ENCODE measurements around the gene ZNF28. TPM values are rescaled to one million over a fixed set of nuclear protein-coding genes. Genes with fewer than 3 reads are reported as not detected.
"Not testable (repeated sequence)": the region's sequence is repeated elsewhere in the genome, so short reads cannot be mapped to it uniquely, and the experiment has no call there.

Gene ZNF28
- 18.8 and 21.9 TPM in 2 replicates for total RNA-seq (2014; rRNA removed; shearing (Covaris generic))

DNA sequence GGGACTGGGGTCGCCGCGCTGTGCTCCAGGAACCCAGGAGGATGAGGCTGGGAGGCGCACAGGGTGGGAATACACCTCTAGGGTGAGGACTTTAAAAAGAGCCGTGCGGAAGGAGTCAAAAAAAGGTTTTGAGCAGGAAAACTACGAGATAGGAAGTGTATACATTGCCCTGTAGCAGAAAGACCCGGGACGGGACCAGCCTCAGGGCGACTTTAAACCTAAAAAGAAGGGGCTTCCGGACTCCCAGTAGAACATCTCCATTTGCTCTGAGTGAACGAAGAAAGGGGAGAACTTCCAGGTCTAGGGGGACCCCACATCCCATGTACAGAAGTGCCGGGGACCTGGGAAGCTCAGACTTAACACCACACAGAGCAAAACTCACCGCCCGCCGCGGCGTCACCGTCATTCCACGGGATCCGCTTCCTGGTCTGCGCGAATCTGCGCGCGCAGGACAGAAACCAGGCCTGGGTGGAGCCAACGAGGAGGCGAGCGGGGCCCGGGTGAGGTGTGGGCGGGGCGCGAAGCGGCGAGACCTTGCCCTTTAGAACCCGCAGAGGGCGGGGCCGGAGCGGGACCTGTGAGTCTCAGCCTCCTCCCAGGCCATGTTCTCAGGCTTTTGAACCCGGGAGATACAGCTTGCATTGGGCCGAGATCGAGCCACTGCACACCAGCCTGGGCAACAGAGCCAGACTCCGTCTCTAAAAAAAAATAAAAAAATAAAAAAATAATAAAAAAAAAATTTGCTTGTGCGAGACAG, at the start of gene ZNF28:
ZNF28 (minus strand) TSS at position 430 of the 757 bp plus-strand sequence. CDS start 3,675 bp downstream, outside the sequence.
- peak; percentile 57 for DNase-seq (ENCODE audit: low read depth)

DNA sequence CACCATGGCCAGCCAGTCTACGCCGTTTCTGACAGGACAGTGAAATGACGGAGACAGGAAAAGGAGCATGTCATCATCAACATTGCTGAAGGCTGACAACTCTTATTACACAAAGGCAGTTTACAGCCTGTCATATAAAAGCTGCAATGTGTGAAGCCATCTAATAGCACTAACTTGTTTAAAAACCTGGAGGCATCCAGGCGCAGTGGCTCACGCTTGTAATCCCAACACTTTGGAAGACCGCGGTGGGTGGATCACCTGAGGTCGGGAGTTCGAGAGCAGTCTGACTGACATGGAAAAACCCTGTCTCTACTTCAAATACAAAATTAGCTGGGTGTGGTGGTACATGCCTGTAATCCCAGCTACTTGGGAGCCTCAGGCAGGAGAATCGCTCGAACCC, 46.6 kb upstream of the ZNF28 start:
- not testable (repeated sequence) for DNase-seq (ENCODE audit: low read depth)

DNA sequence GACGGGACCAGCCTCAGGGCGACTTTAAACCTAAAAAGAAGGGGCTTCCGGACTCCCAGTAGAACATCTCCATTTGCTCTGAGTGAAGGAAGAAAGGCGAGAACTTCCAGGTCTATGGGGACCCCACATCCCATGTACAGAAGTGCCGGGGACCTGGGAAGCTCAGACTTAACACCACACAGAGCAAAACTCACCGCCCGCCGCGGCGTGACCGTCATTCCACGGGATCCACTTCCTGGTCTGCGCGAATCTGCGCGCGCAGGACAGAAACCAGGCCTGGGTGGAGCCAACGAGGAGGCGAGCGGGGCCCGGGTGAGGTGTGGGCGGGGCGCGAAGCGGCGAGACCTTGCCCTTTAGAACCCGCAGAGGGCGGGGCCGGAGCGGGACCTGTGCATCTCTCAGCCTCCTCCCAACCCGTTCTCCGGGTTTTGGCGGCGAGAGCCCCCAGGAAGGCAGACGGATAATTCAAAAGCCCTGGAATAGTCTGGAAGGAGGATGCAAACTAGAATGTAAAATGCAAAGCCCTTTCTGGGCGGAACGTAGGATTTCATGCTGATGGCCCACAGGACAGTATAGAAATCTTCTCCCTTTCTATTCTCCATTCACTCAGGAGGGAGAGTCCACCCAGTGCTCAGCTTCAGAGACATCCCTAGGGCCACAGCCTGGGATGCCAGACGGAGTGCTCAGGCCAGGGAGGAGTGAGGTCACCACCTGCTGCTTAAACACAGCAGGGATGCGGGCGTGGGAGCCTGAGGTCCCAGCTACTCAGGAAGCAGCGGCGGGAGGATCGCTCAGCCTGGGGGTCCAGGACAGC, 36.2 kb upstream of the ZNF28 start, which contains the start of gene ZNF468:
ZNF468 (minus strand) TSS at position 242 of the 814 bp plus-strand sequence. CDS start 3,347 bp downstream, outside the sequence.
- peak; percentile 68 for DNase-seq (ENCODE audit: low read depth)

DNA sequence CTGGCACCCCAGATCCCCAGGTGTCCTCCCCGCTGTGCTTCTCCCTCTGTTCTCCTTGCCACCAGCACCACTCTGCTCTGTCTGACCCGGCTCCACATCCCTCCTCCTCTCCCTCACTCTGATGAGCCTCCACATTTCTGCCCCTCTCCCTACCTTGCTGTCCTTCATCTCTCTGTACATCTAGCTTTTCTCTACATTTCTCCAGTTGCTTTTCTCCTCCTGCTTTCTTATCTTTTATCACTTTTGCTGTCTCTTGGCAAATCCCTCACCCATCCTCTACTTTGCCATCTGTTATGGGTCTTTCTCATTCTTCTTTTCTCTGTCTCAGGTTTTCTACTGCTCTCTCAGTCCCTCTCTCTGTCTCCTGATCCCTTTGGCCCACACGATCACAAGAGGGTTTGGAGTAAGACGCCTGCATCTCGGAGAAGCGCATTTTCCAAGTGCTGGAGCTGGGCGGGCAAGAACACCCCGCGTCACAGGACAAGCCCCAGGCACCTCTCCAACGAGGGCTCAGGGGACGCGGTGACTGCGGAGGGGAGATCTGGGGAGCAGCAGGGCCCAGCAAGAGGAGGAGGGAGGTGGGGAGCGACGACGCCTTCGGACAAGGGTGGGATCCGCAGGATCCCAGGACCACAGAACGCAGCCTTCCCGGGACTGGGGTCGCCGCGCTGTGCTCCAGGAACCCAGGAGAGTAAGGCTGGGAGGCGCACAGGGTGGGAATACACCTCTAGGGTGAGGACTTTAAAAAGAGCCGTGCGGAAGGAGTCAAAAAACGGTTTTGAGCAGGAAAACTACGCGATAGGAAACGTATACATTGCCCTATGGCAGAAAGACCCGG, 35.3 kb upstream of the ZNF28 start:
- peak; percentile 11 for DNase-seq (ENCODE audit: low read depth)

DNA sequence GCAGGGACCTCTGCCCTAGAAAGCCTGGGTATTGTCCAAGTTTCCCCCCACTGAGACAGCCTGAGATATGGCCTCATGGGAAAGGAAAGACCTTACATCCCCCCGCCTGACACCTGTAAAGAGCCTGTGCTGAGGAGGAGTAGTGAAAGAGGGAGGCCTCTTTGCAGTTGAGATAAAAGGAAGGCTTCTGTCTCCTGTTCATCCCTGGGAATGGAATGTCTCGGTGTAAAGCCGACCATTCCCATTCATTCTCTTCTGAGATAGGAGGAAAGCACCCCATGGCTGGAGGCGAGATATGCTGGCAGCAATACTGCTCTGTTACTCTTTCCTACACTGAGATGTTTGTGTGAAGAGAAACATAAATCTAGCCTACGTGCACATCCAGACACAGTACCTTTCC, 25.9 kb upstream of the ZNF28 start:
- not testable (repeated sequence) for DNase-seq (ENCODE audit: low read depth)

DNA sequence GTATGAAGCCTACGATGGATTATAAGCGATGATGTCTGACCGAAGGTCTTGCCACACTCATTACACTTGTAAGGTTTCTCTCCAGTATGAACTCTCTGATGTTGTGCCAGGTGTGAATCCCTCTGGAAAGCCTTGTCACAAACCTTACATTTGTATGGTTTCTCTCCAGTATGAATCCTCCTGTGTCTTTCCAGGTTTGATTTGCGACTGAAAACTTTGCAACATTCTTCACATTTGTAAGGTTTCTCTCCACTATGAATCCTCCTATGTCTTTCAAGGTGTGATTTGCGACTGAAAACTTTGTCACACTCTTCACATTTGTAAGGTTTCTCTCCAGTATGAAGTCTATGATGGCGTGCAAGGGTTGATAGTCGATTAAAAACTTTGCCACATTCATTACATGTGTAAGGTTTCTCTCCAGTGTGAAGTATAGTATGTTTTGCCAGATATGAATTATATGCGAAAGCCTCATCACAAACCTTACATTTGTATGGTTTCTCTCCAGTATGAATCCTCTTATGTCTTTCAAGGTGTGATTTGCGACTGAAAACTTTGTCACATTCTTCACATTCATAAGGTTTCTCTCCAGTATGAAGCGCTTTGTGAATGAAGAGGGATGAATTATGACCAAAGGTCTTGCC, 19.5 kb upstream of the ZNF28 start:
- not testable (repeated sequence) for DNase-seq (ENCODE audit: low read depth)

DNA sequence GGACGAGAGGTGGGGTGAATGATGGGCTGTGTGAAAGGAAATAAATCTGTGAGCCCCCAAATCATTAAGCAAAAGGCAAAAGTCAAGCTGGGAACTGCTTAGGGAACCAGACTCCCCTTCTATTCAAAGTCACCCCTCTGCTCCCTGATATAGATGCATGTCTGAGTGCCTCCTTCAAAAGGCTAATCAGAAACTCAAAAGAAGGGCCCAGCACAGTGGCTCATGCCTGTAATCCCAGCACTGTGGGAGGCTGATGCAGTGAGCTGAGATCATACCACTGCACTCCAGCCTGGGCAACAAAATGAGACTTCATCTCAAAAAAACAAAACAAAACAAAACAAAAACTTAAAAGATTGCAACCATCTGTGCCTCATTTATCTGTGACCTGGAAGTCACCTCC, 12.9 kb upstream of the ZNF28 start:
- not testable (repeated sequence) for DNase-seq (ENCODE audit: low read depth)

DNA sequence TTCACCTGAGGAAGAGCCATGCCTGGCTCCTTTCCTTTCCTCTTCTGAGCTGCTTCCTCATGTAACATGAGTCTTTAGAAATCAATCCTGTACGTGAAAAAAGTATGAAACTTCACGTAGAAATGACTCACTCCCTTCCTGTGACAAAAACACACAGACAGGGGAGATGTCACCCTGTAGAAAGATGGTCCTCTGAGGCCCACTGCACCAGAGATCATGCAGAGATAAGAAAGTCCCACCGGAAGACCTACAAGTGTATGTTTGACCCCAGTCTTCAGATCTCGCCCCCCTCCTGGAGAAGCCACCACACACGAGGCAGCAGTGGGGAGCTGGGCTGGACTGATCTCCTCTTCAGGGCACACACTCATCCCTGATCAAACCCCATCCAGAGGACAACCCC, 12.1 kb upstream of the ZNF28 start:
- DNase-seq (ENCODE audit: low read depth): not testable (repeated sequence)

DNA sequence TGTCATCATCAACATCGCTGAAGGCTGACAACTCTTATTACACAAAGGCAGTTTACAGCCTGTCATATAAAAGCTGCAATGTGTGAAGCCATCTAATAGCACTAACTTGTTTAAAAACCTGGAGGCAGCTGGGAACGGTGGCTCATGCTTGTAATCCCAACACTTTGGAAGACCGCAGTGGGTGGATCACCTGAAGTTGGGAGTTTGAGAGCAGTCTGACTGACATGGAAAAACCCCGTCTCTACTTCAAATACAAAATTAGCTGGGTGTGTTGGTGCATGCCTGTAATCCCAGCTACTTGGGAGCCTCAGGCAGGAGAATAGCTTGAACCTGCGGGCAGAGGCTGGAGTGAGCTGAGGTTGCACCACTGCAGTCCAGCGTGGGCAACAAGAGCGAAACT, 8.4 kb upstream of the ZNF28 start:
- DNase-seq (ENCODE audit: low read depth): not testable (repeated sequence)

DNA sequence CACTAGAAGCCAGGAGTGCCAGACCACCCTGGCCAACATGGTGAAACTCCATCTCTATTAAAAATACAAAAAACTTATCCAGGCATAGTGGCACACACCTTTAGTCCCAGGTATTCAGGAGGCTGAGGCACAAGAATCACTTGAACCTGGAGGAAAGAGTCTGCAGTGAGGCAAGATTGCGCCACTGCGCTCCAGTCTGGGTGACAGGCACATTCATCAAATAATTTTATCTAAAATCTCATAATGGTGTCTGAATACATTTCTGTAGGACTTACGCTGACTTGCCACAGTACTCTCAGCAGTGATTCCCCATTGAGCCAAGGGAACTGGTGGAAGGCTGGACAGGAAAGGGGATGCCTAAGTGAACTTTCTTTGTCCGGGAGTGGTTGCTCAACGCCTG, 4.3 kb upstream of the ZNF28 start:
- DNase-seq (ENCODE audit: low read depth): no peak

DNA sequence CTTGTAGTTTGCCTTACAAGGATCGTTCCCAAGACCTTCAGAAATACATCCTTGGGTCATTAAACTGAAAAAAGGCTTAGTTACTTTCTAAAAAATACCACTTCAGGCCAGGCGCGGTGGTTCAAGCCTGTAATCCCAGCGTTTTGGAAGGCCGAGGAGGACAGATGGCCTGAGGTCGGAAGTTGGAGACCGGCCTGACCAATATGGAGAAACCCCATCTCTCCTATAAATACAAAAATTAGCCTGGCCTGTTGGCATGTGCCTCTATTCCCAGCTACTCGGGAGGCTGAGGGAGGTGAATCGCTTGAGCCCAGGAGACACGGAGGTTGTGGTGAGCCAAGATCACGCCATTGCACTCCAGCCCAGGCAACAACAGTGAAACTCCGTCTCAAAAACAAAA, 2.2 kb upstream of the ZNF28 start:
- DNase-seq (ENCODE audit: low read depth): no peak

DNA sequence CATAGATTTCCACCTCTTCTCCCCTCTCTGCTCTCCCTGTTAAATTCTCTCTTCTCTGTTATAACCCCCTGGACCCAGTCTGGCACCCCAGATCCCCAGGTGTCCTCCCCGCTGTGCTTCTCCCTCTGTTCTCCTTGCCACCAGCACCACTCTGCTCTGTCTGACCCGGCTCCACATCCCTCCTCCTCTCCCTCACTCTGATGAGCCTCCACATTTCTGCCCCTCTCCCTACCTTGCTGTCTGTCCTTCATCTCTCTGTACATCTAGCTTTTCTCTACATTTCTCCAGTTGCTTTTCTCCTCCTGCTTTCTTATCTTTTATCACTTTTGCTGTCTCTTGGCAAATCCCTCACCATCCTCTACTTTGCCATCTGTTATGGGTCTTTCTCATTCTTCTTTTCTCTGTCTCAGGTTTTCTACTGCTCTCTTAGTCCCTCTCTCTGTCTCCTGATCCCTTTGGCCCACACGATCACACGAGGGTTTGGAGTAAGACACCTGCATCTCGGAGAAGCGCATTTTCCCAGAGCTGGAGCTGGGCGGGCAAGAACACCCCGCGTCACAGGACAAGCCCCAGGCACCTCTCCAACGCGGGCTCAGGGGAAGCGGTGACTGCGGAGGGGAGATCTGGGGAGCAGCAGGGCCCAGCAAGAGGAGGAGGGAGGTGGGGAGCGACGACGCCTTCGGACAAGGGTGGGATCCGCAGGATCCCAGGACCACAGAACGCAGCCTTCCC, 795 bp downstream of the ZNF28 start:
- peak; percentile 29 for DNase-seq (ENCODE audit: low read depth)

DNA sequence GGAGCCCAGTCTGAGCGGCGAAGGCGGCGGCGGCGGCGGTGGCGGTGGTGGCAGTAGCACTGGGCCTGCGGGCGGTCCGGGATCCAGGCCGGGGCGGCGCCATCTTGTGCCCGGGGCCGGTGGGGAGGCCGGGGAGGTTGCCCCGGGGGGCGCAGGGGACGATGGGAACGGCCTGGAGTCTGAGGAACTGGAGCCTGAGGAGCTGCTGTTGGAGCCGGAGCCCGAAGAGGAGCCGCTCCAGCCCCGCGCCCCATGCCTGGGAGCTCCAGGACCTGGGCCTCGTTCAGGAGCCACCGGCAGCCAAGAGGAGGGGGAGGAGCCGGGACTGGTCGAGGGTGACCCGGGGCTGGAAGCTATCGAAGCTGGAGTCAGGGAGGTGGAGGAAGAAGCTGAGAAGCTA, 11.6 kb downstream of the ZNF28 start:
- DNase-seq (ENCODE audit: low read depth): no peak

DNA sequence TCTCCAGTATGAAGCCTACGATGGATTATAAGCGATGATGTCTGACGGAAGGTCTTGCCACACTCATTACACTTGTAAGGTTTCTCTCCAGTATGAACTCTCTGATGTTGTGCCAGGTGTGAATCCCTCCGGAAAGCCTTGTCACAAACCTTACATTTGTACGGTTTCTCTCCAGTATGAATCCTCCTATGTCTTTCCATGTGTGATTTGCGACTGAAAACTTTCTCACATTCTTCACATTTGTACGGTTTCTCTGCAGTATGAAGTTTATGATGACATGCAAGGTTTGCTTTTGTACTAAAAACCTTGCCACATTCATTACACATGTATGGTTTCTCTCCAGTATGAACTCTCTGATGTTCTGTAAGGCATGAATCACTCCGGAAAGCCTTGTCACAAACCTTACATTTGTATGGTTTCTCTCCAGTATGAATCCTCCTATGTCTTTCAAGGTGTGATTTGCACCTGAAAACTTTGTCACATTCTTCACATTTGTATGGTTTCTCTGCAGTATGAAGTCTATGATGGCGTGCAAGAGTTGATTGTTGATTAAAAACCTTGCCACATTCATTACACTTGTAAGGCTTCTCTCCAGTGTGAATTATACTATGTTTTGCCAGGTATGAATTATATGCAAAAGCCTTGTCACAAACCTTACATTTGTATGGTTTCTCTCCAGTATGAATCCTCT, 21.3 kb downstream of the ZNF28 start:
- not testable (repeated sequence) for DNase-seq (ENCODE audit: low read depth)

DNA sequence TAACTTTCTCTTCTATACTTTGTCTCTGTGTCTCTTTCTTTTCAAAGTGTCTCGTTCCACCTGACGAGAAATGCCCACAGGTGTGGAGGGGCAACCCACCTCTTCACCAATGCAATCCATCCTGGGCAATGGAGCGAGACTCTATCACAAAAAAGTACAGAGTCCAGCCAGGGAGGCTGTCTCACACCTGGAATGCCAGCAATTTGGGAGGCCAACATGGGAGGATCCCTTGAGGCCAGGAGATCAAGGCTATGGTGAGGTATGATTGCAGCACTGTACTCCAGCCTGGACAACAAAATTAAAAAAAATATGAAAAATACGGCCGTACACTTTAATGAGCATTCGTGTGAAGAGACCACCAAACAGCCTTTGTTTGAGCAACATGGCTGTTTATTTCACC, 32.0 kb downstream of the ZNF28 start:
- DNase-seq (ENCODE audit: low read depth): no peak

DNA sequence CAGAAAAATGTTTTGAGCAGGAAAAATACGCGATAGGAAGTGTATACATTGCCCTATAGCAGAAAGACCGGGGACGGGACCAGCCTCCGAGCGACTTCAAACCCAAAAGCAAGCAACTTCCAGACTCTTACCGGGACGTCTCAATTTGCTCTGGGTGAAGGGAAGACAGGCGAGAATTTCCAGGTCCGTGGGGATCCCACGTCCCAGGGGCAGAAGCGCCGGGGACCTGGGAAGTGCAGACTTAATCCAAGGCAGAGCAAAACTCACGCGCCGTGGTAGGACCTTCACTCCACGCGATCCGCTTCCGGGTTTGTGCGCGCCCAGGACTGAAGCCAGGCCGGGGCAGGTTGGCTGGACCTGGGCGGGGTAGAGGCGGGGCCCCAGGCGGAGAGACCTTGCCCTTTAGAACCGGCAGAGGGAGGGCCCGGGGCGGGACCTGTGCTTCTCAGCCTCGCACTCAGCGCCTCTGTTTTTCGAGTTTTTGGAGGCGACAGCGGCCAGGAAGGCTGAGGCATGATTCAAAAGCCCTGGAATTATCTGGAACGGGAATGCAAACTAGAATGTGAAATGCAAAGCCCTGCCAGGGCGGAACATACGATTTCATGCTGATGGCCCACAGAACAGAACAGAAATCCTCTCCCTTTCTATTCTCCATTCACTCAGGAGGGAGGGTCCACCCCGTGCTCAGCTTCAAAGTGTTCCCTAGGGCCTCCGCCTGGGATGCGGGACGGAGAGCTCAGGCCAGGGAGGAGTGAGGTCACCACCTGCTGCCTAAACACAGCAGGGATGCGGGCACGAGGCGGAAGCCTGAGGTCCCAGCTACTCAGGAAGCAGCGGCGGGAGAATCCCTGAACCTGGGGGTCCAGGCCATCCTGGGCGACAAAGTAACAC, 34.7 kb downstream of the ZNF28 start, which contains the start of gene ZNF600:
ZNF600 (minus strand) TSS at position 328 of the 891 bp plus-strand sequence. CDS start 7,903 bp downstream, outside the sequence.
- peak; percentile 82 for DNase-seq (ENCODE audit: low read depth)

DNA sequence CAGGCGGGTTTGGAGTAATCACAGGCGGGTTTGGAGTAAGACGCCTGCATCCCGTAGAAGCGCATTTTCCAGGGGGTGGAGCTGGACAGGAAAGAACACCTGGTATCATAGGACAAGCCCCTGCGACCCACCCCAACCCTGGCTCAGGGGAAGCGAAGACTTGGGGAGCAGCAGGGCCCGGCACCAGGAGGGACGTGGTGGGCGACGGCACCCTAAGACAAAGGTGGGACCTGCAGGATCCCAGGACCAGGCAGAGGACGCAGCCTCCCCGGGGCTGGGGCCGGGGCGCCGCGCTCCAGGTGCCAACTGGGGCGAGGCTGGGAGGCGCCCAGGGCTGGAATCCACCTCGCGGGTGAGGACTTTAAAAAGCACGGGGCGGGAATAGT, 35.4 kb downstream of the ZNF28 start:
- DNase-seq (ENCODE audit: low read depth): peak; percentile 2

DNA sequence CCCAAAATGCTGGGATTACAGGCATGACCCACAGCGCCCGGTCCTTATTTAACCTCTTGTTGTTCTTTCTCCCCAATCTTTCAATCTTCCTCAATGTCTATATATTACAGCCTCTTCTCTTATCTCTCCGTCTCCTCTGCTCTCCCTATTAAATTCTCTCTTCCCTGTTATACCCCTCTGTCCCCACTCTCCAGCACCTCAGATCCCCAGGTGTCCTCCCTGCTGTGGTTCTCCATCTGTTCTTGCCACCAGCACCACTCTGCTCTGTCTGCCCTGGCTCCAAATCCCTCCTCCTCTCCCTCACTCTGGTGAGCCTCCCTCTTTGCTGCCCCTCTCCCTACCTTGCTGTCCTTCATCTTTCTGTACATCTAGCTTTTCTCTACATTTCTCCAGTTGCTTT, 35.9 kb downstream of the ZNF28 start:
- no peak for DNase-seq (ENCODE audit: low read depth)

DNA sequence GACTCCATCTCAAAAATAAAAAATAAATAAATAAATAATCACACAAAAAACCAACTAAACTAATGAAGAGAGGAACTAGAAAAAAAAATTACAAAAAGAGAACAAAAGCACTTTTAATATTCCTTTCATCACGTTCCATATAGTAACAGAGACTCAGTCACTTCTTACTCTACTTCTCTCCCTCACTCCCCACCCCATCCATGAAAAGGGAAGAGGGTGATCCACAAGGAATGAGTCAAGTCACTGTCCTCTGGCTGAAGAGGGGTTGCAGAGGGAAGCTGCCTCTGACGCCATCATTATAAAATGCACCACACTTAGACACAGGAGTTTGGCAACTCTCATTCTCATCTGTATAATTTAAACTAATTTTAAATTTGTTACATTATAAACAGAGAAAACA, 38.6 kb downstream of the ZNF28 start:
- not testable (repeated sequence) for DNase-seq (ENCODE audit: low read depth)
